B cell (primary cell): ENCODE data around the gene LRBA. TPM values are rescaled to one million over a fixed set of nuclear protein-coding genes. Genes with fewer than 3 reads are reported as not detected.

Source experiments
- ATAC-seq: fragments of 200-7000 bp; cut with Tn5 transposase; one replicate; pipeline ENCODE4 v1.10.0; 2021; ENCODE audit warnings: low read depth, mild to moderate bottlenecking, moderate number of reproducible peaks, moderate library complexity
- CTCF ChIA-PET: fragments of 350-600 bp; sonication (Branson Sonifier 250); formaldehyde crosslinking; loops from one replicate; lab custom pipeline; 2021; ENCODE audit warnings: antibody characterized with exemption, inconsistent platforms; lab: Charles Lee
- POLR2A ChIA-PET: fragments of 350-600 bp; sonication (Branson Sonifier 250); formaldehyde crosslinking; loops from one replicate; lab custom pipeline; 2021; ENCODE audit warnings: antibody characterized with exemption; lab: Charles Lee
- DNase-seq: peaks from one replicate; pipeline ENCODE4 v3.0.0; 2013
- H2AFZ ChIP-seq: 2 replicates; pipeline ENCODE4 v1.6.1; 2012; ENCODE audit warnings: mild to moderate bottlenecking, low read depth, low read length; ENCODE audit not compliant: insufficient read depth, poor library complexity, severe bottlenecking
- H3K27ac ChIP-seq, 2 donors: 1 replicate in 1 of 2; 2 replicates in 1 of 2; pipeline ENCODE4 v1.5.1; 2012 to 2013; ENCODE audit warnings: low read length in 2 of 2, mild to moderate bottlenecking in 2 of 2, moderate library complexity in 1 of 2
- H3K27me3 ChIP-seq, 4 experiments: fragments of 200-600 bp in 1 of 4; sonication (generic) in 1 of 4; replicated peaks in 1 of 4; 1 replicate in 2 of 4; 2 replicates in 2 of 4; pipeline versions ENCODE4 v1.6.1 to v1.7.0; 2013 to 2016; ENCODE audit warnings: low read length in 3 of 4, mild to moderate bottlenecking in 2 of 4, mixed read lengths in 1 of 4, moderate library complexity in 1 of 4; ENCODE audit not compliant: insufficient read depth in 4 of 4, control insufficient read depth in 3 of 4; ENCODE audit errors: control extremely low read depth in 1 of 4
- H3K36me3 ChIP-seq, 2 experiments: replicated peaks in 1 of 2; 1 replicate in 1 of 2; 2 replicates in 1 of 2; pipeline versions ENCODE4 v1.6.1 to v1.7.1; 2013; ENCODE audit warnings: low read length in 1 of 2; ENCODE audit not compliant: insufficient read depth in 2 of 2, control insufficient read depth in 1 of 2; ENCODE audit errors: control extremely low read depth in 1 of 2, extremely low read depth in 1 of 2
- H3K4me1 ChIP-seq, 2 donors: fragments of 200-600 bp in 1 of 2; sonication (generic) in 1 of 2; 1 replicate in 1 of 2; 2 replicates in 1 of 2; pipeline versions ENCODE4 v1.5.1 to v1.6.1; 2013 to 2017; ENCODE audit warnings: low read length in 2 of 2; ENCODE audit not compliant: control insufficient read depth in 2 of 2, insufficient read depth in 2 of 2
- H3K4me2 ChIP-seq: replicated peaks from 2 replicates; pipeline ENCODE3; 2012; ENCODE audit warnings: mild to moderate bottlenecking, low read depth, low read length; ENCODE audit not compliant: poor library complexity, severe bottlenecking
- H3K4me3 ChIP-seq, 5 experiments: fragments of 200-600 bp in 1 of 5; sonication (generic) in 1 of 5; 1 replicate in 3 of 5; 2 replicates in 2 of 5; pipeline versions ENCODE4 v1.5.1 to v1.7.0; 2011 to 2016; ENCODE audit warnings: low read length in 4 of 5, mild to moderate bottlenecking in 4 of 5, low read depth in 2 of 5, control low read depth in 1 of 5, moderate library complexity in 1 of 5; ENCODE audit not compliant: insufficient read depth in 1 of 5; ENCODE audit errors: control extremely low read depth in 1 of 5, extremely low read depth in 1 of 5
- H3K79me2 ChIP-seq: fragments of 200-600 bp; sonication (generic); one replicate; pipeline ENCODE4 v1.6.0; 2016; ENCODE audit warnings: low read length; ENCODE audit not compliant: control insufficient read depth, insufficient read depth
- H3K9ac ChIP-seq: fragments of 200-600 bp; sonication (generic); 2 replicates; pipeline ENCODE4 v1.6.1; 2017; ENCODE audit warnings: mild to moderate bottlenecking, low read length, moderate library complexity
- H3K9me3 ChIP-seq, 3 donors: one replicate each; pipeline versions ENCODE4 v1.6.1 to v1.7.1; 2013; ENCODE audit warnings: low read length in 2 of 3; ENCODE audit not compliant: control insufficient read depth in 2 of 3, insufficient read depth in 1 of 3; ENCODE audit errors: control extremely low read depth in 1 of 3
- H4K20me1 ChIP-seq: 2 replicates; pipeline ENCODE4 v1.6.0; 2012; ENCODE audit warnings: mild to moderate bottlenecking, low read length; ENCODE audit not compliant: insufficient read depth, control insufficient read depth, poor library complexity, severe bottlenecking
- H3K27ac Mint-ChIP-seq: one replicate; pipeline ENCODE4 v1.8.0; 2021; ENCODE audit warnings: mixed read lengths
- H3K27me3 Mint-ChIP-seq: one replicate; pipeline ENCODE4 v1.8.0; 2021; ENCODE audit warnings: mixed read lengths
- H3K4me1 Mint-ChIP-seq: one replicate; pipeline ENCODE4 v1.8.0; 2021; ENCODE audit warnings: mixed read lengths
- H3K4me3 Mint-ChIP-seq: one replicate; pipeline ENCODE4 v1.8.0; 2021; ENCODE audit warnings: mixed read lengths
- H3K9me3 Mint-ChIP-seq: one replicate; pipeline ENCODE4 v1.8.0; 2022; ENCODE audit warnings: mixed read lengths; ENCODE audit not compliant: insufficient read depth
- CTCF ChIP-seq: fragments of 200-600 bp; IDR thresholded peaks from one replicate; pipeline ENCODE4 v1.8.0; 2022; ENCODE audit warnings: antibody characterized with exemption, mild to moderate bottlenecking
- EZH2 ChIP-seq: IDR thresholded peaks from 2 replicates; pipeline ENCODE4 v1.6.1; 2012; ENCODE audit warnings: borderline replicate concordance, low read depth, mild to moderate bottlenecking, moderate library complexity, low read length; ENCODE audit not compliant: insufficient read depth, poor library complexity, severe bottlenecking
- WGBS: methylation state at CpG from one replicate; pipeline ENCODE4 v1.1.5; 2013; ENCODE audit warnings: missing lambda C conversion rate; ENCODE audit not compliant: insufficient coverage; 5-methylcytosine and 5-hydroxymethylcytosine counted together
- intact Hi-C: fragments of 100-400 bp; cut with micrococcal nuclease; formaldehyde crosslinking; loops from one replicate; pipeline ENCODE4 v1.10.0; 2022
- polyA plus RNA-seq: library from polyadenylated mRNA; depleted of rRNA; stranded (reverse); fragments of >200 nt; gene quantifications from 2 replicates; pipeline ENCODE4 v1.2.3, GENCODE V29; 2012
- total RNA-seq, 2 donors: library from RNA; stranded (reverse); fragments of 120-200 nt in 1 of 2; gene quantifications; 1 replicate in 1 of 2; 2 replicates in 1 of 2; pipeline versions ENCODE4 v1.2.3 to v1.2.4, GENCODE V29; 2013 to 2022

LRBA gene
- total and polyA plus RNA-seq, 2 donors (not counting 1 experiment from before 2014, with no cell fraction given) = 17.5 to 86.7 TPM

- Mint-ChIP-seq H3K4me3 (no peak overlapping the region), H3K27me3 (no peaks in the 10 kb centered on the region), H3K4me1 (no peaks in the 10 kb centered on the region), H3K9me3 (peaks cover 5% of the 10 kb centered on the region), H3K27ac (no peak overlapping the region)
- H3K9me3 ChIP-seq = peaks cover 0 to 8% (median 0%) of the 10 kb centered on the region in 3 donors
- intact Hi-C loops = no loop called here
- H3K4me2 ChIP-seq = no peak overlapping the region
- no peak overlapping the region for H3K4me3 ChIP-seq
- H2AFZ ChIP-seq = no peak overlapping the region
- H4K20me1 ChIP-seq = no peaks in the 10 kb centered on the region
- H3K9ac ChIP-seq = no peak overlapping the region
- H3K27me3 ChIP-seq = no peaks in the 10 kb centered on the region
- WGBS = no CpG with 5 or more reads among the region's 1 CpG
- TF ChIP-seq CTCF (no peak), EZH2 (no peak)
- DNase-seq (no peak), ATAC-seq (no peak)
- POLR2A ChIA-PET = no interaction called here
- no peaks in the 10 kb centered on the region for H3K36me3 ChIP-seq
- no peak overlapping the region for H3K27ac ChIP-seq
- no peaks in the 10 kb centered on the region for H3K4me1 ChIP-seq
- CTCF ChIA-PET = no interaction called here
- no peaks in the 10 kb centered on the region for H3K79me2 ChIP-seq
These were observed 557.3 kb downstream of the LRBA start for GRCh38 chr4:150457802-150458201.

- DNase-seq = no peak
- WGBS = no CpG with 5 or more reads among the region's 3 CpGs
- H3K4me1 Mint-ChIP-seq = no peaks in the 10 kb centered on the region
These were observed 563.2 kb downstream of the LRBA start for GRCh38 chr4:150451883-150452282.

More at GRCh38 chr4:150451883-150452282, 563.2 kb downstream of the LRBA start:
- peaks cover 0 to 8% (median 0%) of the 10 kb centered on the region in 3 donors for H3K9me3 ChIP-seq
- no peaks in the 10 kb centered on the region for H4K20me1 ChIP-seq
- ATAC-seq = no peak
- no peak overlapping the region for H3K27ac ChIP-seq
- H3K4me2 ChIP-seq = no peak overlapping the region
- no peak overlapping the region for H2AFZ ChIP-seq
- H3K4me1 ChIP-seq = no peaks in the 10 kb centered on the region
- no peak overlapping the region for H3K9ac ChIP-seq
- Mint-ChIP-seq H3K4me3 (no peak overlapping the region), H3K27ac (no peak overlapping the region), H3K27me3 (no peaks in the 10 kb centered on the region), H3K9me3 (peaks cover 8% of the 10 kb centered on the region)
- H3K79me2 ChIP-seq = no peaks in the 10 kb centered on the region
- H3K4me3 ChIP-seq = no peak overlapping the region
- no peaks in the 10 kb centered on the region for H3K36me3 ChIP-seq
- POLR2A ChIA-PET = no interaction called here
- intact Hi-C loops = no loop called here
- H3K27me3 ChIP-seq = no peaks in the 10 kb centered on the region
- TF ChIP-seq CTCF (no peak), EZH2 (no peak)
- CTCF ChIA-PET = no interaction called here
